HG02885 (cell line): ENCODE results near the gene SLC25A5.
"Not testable (repeated sequence)": the region's sequence is repeated elsewhere in the genome, so short reads cannot be mapped to it uniquely, and the experiment has no call there.

Experiments
- ATAC-seq: cut with Tn5 transposase; IDR thresholded peaks from one replicate; pipeline ENCODE4 v1.9.1; 2021; ENCODE audit warnings: mild to moderate bottlenecking; ENCODE audit not compliant: unreplicated experiment, poor library complexity

Gene SLC25A5

DNA sequence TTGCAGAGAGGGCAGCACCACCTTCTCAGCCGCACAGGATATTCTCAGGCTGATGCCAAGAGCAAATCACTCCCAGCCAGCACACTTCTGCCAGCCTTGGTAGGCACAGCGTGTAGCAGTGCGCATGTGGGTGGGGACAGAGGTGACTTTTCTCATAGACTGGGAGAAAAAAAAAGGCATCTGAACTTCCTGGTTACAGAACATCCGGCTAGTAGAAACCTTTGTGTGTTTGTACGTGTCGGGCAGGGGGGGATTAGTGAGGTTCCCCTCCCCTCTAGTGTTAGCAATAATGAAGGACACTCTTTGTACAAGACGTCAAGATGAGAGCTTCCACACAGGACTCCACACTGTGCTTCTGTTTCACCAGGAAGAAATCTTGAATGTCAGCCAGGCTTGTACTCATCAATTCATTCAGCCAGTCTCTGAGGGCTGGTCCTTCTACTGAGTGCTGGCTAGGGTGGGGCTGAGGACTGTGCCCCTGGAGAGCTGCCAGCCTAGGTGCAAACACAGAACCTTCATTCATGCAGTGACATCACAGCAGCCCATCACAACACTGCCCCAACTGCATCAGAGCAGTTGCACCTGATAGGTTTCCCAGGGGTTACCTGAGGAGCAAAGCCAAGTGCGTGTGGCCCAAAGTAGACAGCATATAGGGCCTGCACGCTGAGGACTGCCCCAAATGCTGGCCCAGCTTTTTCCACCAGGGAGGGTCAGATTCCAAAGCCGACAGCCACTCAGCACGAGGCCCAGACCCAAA lies 34.7 kb downstream of the SLC25A5 start:
- no peak for ATAC-seq

GRCh38 chrX:119503484-119503861 lies 35.2 kb downstream of the SLC25A5 start:
- ATAC-seq: no peak

GRCh38 chrX:119505145-119505544 lies 36.9 kb downstream of the SLC25A5 start:
- ATAC-seq: not testable (repeated sequence)

- no peak for ATAC-seq
Measured at GRCh38 chrX:119505945-119506344, 37.7 kb downstream of the SLC25A5 start.

DNA sequence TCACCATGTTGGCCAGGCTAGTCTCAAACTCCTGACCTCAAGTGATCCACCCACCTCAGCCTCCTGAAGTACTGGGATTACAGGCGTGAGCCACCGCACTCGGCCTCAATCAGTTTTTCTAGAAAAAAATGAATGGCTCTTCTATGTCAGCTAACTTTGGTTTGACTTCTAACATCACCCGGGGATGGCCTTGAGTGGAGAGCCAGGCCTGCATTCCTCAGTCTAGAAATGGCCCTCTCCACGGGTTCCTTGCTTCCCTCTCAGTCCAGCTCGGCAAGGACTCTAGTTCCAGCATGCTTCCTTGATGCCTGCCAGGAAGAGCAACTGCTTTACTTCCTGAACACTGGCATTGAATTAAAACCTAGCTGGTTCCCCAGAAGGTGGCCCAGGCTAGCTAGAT lies 39.0 kb downstream of the SLC25A5 start:
- no peak for ATAC-seq

GRCh38 chrX:119512146-119512800 lies 44.0 kb downstream of the SLC25A5 start:
- ATAC-seq: peak; percentile 79

DNA sequence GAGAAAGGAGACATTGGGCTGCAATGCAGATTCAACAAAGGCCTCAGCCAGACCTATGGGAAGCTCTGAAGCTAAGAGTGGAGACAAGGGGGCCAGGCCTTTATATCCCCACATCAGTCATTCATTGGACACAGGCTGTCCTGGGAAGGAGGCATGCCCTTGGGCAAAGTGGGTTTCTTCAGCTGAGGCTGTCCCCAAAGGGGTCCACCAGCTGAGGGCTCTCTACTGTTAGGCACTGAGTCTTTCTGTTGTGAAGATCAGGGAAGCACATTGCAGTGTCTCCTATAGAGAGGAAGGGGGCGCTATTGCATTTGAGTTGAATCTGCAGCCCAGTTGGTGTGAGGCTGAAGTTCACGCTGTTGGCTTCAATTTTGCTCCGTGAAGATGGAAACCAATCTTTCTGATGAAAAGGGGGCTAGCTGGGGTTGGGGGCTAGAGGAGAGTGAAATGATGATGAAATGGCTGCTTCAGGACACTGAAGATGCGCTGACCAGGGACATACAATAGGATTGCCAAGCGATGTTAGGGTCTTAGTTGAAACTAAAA lies 48.0 kb downstream of the SLC25A5 start:
- peak; percentile 92 for ATAC-seq

- no peak for ATAC-seq
Measured at GRCh38 chrX:119518371-119518770, 50.1 kb downstream of the SLC25A5 start.
